Cardiac atrium fibroblast (primary cell): ENCODE results near the gene ALOX15B. TPM values are rescaled to one million over a fixed set of nuclear protein-coding genes. Genes with fewer than 3 reads are reported as not detected.

Source experiments
- total RNA-seq: library from RNA; depleted of rRNA; stranded (reverse); fragments of >200 nt; gene quantifications from 2 replicates; pipeline ENCODE4 v1.2.3, GENCODE V29; 2015

Gene ALOX15B, protein sequence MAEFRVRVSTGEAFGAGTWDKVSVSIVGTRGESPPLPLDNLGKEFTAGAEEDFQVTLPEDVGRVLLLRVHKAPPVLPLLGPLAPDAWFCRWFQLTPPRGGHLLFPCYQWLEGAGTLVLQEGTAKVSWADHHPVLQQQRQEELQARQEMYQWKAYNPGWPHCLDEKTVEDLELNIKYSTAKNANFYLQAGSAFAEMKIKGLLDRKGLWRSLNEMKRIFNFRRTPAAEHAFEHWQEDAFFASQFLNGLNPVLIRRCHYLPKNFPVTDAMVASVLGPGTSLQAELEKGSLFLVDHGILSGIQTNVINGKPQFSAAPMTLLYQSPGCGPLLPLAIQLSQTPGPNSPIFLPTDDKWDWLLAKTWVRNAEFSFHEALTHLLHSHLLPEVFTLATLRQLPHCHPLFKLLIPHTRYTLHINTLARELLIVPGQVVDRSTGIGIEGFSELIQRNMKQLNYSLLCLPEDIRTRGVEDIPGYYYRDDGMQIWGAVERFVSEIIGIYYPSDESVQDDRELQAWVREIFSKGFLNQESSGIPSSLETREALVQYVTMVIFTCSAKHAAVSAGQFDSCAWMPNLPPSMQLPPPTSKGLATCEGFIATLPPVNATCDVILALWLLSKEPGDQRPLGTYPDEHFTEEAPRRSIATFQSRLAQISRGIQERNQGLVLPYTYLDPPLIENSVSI
- 0.16 and 0.36 TPM in 2 replicates for total RNA-seq

DNA sequence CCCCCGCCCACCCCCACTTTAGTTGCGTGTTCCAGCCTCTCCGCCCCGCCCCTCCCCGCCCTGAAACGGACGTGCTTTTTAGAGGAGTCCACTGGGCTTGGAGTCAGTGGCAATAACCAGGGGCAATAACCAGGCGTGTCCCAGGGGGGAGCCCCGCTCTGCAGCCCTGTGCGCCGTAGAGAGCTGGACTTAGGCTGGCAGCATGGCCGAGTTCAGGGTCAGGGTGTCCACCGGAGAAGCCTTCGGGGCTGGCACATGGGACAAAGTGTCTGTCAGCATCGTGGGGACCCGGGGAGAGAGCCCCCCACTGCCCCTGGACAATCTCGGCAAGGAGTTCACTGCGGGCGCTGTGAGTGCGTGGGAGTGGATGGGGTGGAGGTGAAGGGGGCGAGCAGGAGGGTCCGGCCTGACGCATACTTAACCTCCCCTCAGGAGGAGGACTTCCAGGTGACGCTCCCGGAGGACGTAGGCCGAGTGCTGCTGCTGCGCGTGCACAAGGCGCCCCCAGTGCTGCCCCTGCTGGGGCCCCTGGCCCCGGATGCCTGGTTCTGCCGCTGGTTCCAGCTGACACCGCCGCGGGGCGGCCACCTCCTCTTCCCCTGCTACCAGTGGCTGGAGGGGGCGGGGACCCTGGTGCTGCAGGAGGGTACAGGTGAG is at the start of gene ALOX15B:
TSS of gene ALOX15B (plus strand) at position 106 of the 657 bp plus-strand sequence. CDS start at position 203, 97 bp downstream.

DNA sequence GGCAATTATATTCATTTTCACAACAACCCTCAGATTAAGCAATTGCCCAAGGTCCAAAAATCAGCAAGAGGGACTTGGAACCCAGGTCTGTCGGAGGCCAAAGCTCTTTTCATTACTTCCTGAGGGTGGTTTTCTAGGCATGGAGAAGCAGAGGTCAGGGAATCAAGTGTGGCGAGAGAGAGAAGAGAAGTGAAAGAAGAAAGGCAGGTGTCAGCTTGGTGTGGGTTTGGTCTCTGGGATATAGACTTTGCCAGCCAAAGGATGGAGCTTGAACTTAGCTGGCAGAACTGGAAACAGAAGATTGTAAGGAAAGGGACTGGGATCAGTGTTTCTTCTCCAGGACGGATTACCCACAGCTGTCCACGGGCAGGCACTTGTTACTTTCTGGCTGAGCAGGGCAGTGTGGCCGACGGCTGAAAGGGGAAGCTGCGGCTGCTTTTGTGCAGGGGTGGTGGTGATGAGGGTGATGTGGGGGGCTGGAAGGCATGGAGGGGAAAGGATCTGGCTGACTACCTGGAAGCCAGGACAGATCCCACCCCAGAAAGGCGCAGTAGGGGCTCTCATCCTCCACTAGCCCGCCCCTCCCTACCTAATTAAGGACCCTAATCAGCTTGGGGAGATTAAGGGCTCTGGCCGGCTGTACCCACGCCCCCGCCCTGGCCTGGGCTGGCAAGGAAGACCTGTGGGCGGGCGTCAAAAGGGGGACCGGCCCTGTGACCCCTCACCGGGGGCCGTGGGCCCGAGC is 36.7 kb upstream of the ALOX15B start, which contains the start of gene GUCY2D:
TSS of gene GUCY2D (plus strand) at position 640 of the 745 bp plus-strand sequence. CDS start 433 bp downstream, outside the sequence.

DNA sequence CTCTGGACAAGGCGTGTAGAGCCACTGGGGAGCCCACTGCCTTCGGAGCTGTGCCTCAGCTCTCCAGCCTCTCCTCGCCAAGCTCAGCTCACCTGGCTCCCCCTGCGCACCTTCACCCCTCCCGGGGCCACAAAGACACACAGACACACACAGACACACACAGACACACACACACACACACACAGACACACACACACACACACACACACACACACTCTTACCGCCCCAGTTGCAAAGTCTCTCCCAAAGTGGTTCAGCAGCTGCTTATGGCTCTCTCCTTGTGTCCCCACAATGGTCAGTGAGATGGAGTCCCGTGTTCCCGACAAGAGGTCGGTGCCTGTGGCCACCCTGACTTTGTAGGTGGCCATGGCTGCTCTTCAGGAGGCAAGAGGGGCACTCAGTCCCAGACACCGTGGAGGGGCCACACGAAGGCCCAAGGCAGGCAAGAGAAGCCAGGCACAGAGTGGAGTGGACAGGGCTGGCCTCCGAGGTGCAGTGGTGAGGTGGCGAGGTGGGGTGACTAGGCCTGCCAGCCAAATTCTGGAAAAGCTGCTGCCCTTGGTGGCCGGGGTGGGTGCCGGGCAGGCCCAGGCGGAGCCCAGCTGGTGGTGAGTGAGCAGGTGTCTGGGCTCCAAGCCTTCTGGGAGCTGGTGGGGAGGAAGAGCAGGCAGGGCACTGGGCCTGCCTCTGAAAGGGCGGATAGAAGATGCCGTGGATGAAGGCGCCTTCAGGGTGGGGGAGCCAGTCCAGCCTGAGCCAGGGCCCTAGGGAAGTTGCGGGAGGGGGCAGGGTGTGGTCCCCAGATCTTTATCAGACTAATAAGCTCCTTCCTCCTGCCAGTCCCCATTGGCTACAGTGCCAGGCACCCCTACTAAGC is 48.5 kb downstream of the ALOX15B start, which contains the start of gene ALOX12B:
TSS of gene ALOX12B (minus strand) at position 642 of the 877 bp plus-strand sequence. CDS start at position 368, 274 bp downstream.

Other genes with a start within 250 kb of the ALOX15B start
- 3.2 and 7.6 TPM in 2 replicates for gene KDM6B, start 204.8 kb upstream of the ALOX15B start, total RNA-seq
- 0.72 TPM in 1 of 2 replicates, not detected in the other for gene TMEM88, start 184.0 kb upstream of the ALOX15B start, total RNA-seq
- 110 and 113 TPM in 2 replicates for gene NAA38, start 181.5 kb upstream of the ALOX15B start, total RNA-seq
- gene CYB5D1, start 181.1 kb upstream of the ALOX15B start, total RNA-seq = 7.6 and 8.1 TPM in 2 replicates
- 64.0 and 75.8 TPM in 2 replicates for gene CHD3, start 150.3 kb upstream of the ALOX15B start, total RNA-seq
- gene RNF227, start 122.8 kb upstream of the ALOX15B start, total RNA-seq = 0.72 and 1.1 TPM in 2 replicates
- 0.18 TPM in 1 of 2 replicates, not detected in the other for gene KCNAB3, start 109.2 kb upstream of the ALOX15B start, total RNA-seq
- gene TRAPPC1, start 107.1 kb upstream of the ALOX15B start, total RNA-seq = 33.4 and 51.2 TPM in 2 replicates
- 15.0 and 24.1 TPM in 2 replicates for gene CNTROB, start 106.9 kb upstream of the ALOX15B start, total RNA-seq
- gene GUCY2D, start 36.4 kb upstream of the ALOX15B start, total RNA-seq = not detected in 2 replicates
- not detected in 2 replicates for gene ALOX12B, start 48.7 kb downstream of the ALOX15B start, total RNA-seq
- gene ALOXE3, start 79.5 kb downstream of the ALOX15B start, total RNA-seq = not detected in 2 replicates
- gene HES7, start 85.0 kb downstream of the ALOX15B start, total RNA-seq = not detected in 2 replicates
- 30.0 and 61.0 TPM in 2 replicates for gene PER1, start 113.3 kb downstream of the ALOX15B start, total RNA-seq
- gene VAMP2, start 123.9 kb downstream of the ALOX15B start, total RNA-seq = 3.9 and 8.5 TPM in 2 replicates
- 16.8 and 24.0 TPM in 2 replicates for gene TMEM107, start 137.3 kb downstream of the ALOX15B start, total RNA-seq
- 4.2 and 9.4 TPM in 2 replicates for gene BORCS6, start 151.1 kb downstream of the ALOX15B start, total RNA-seq
- 7.0 and 10.3 TPM in 2 replicates for gene AURKB, start 171.5 kb downstream of the ALOX15B start, total RNA-seq
- gene CTC1, start 209.0 kb downstream of the ALOX15B start, total RNA-seq = 2.3 and 5.0 TPM in 2 replicates
- 16.4 and 26.9 TPM in 2 replicates for gene PFAS, start 210.2 kb downstream of the ALOX15B start, total RNA-seq
- gene RANGRF, start 249.6 kb downstream of the ALOX15B start, total RNA-seq = 15.0 and 16.5 TPM in 2 replicates